H1 (cell line): Measurements from ENCODE around the gene SEPTIN1. TPM values are rescaled to one million over a fixed set of nuclear protein-coding genes. Genes with fewer than 3 reads are reported as not detected.

ENCODE experiments used
- CTCF ChIA-PET: fragments of 300-600 bp; sonication (Branson Sonifier 250); formaldehyde crosslinking; loops from one replicate; lab custom pipeline; 2021; ENCODE audit not compliant: partially characterized antibody; lab: Charles Lee
- POLR2A ChIA-PET: fragments of 300-600 bp; sonication (Branson Sonifier 250); formaldehyde crosslinking; loops from one replicate; lab custom pipeline; 2021; ENCODE audit warnings: inconsistent platforms; ENCODE audit not compliant: partially characterized antibody; lab: Charles Lee
- DNase-seq, 2 experiments: peaks; one replicate each; pipeline versions ENCODE4 v3.0.0 to v3.0.0-alpha.2; 2010 to 2022; ENCODE audit warnings: low spot score in 2 of 2, low read depth in 1 of 2, mixed read lengths in 1 of 2
- FAIRE-seq: peaks from 2 replicates; lab custom pipeline; 2011; peaks lifted over from hg19 to GRCh38; lab: Jason Lieb, UNC
- H2AFZ ChIP-seq: 2 replicates; pipeline ENCODE4 v1.8.1; 2012; ENCODE audit warnings: low read length, inconsistent platforms
- H2AK5ac ChIP-seq: 2 replicates; pipeline ENCODE4 v1.6.1; 2013; ENCODE audit warnings: low read depth, low read length
- H2BK120ac ChIP-seq: replicated peaks from 2 replicates; pipeline ENCODE3; 2013; ENCODE audit warnings: low read depth, low read length, inconsistent platforms
- H2BK12ac ChIP-seq: 2 replicates; pipeline ENCODE4 v1.6.1; 2013; ENCODE audit warnings: low read depth, low read length
- H2BK15ac ChIP-seq: 2 replicates; pipeline ENCODE4 v1.6.1; 2013; ENCODE audit warnings: low read length
- H2BK20ac ChIP-seq: 2 replicates; pipeline ENCODE4 v1.6.1; 2013; ENCODE audit warnings: low read length
- H2BK5ac ChIP-seq: 2 replicates; pipeline ENCODE4 v1.6.1; 2013; ENCODE audit warnings: low read depth, low read length
- H3K14ac ChIP-seq: 2 replicates; pipeline ENCODE4 v1.6.1; 2013; ENCODE audit warnings: inconsistent platforms; ENCODE audit not compliant: insufficient read length
- H3K18ac ChIP-seq: 2 replicates; pipeline ENCODE4 v1.6.1; 2013; ENCODE audit warnings: low read length; ENCODE audit errors: extremely low read depth
- H3K23ac ChIP-seq: 2 replicates; pipeline ENCODE4 v1.6.1; 2013; ENCODE audit warnings: inconsistent platforms; ENCODE audit not compliant: insufficient read length
- H3K23me2 ChIP-seq: 2 replicates; pipeline ENCODE4 v1.6.1; 2013; ENCODE audit warnings: low read depth, low read length
- H3K27ac ChIP-seq: 2 replicates; pipeline ENCODE4 v1.6.1; 2011; ENCODE audit warnings: low read depth, low read length, inconsistent platforms
- H3K27me3 ChIP-seq, 4 experiments: replicated peaks in 1 of 4; 1 replicate in 1 of 4; 2 replicates in 3 of 4; pipeline versions ENCODE4 v1.6.1 to v1.8.1; 2011 to 2013; ENCODE audit warnings: low read length in 3 of 4, mild to moderate bottlenecking in 3 of 4, inconsistent platforms in 2 of 4, mixed read lengths in 2 of 4, moderate library complexity in 1 of 4; ENCODE audit not compliant: control insufficient read depth in 3 of 4, insufficient read depth in 3 of 4; ENCODE audit errors: extremely low read depth in 1 of 4
- H3K36me3 ChIP-seq, 4 experiments: 2 replicates each; pipeline versions ENCODE4 v1.6.1 to v1.8.1; 2011 to 2013; ENCODE audit warnings: mild to moderate bottlenecking in 4 of 4, low read length in 3 of 4, moderate library complexity in 2 of 4, control low read depth in 1 of 4, inconsistent platforms in 1 of 4; ENCODE audit not compliant: insufficient read depth in 4 of 4, control insufficient read depth in 2 of 4
- H3K4ac ChIP-seq: replicated peaks from 2 replicates; pipeline ENCODE3; 2013; ENCODE audit warnings: low read length, low read depth, mixed read lengths, inconsistent platforms; ENCODE audit not compliant: insufficient read length
- H3K4me1 ChIP-seq, 4 experiments: replicated peaks in 1 of 4; 1 replicate in 1 of 4; 2 replicates in 3 of 4; pipeline versions ENCODE4 v1.6.1 to v1.8.1; 2011 to 2013; ENCODE audit warnings: low read length in 3 of 4, inconsistent platforms in 2 of 4, mixed read lengths in 1 of 4; ENCODE audit not compliant: insufficient read depth in 4 of 4, control insufficient read depth in 3 of 4
- H3K4me2 ChIP-seq, 2 experiments: 2 replicates each; pipeline versions ENCODE4 v1.6.1 to v1.8.1; 2011 to 2013; ENCODE audit warnings: low read depth in 2 of 2, low read length in 2 of 2, control low read depth in 1 of 2, inconsistent platforms in 1 of 2, mild to moderate bottlenecking in 1 of 2; ENCODE audit not compliant: insufficient read depth in 1 of 2
- H3K4me3 ChIP-seq, 4 experiments: fragments of 200-600, 300-600 bp in 1 of 4; sonication (generic), shearing (Covaris generic), sonication (Bioruptor Twin) in 1 of 4; 2 replicates each; pipeline versions ENCODE4 v1.5.1 to v1.8.1; 2011 to 2016; ENCODE audit warnings: low read length in 4 of 4, low read depth in 3 of 4, control low read depth in 2 of 4, inconsistent platforms in 2 of 4, mild to moderate bottlenecking in 2 of 4, mixed read lengths in 1 of 4, moderate library complexity in 1 of 4; ENCODE audit not compliant: insufficient read depth in 2 of 4; ENCODE audit errors: extremely low read depth in 1 of 4
- H3K56ac ChIP-seq: replicated peaks from 2 replicates; pipeline ENCODE3; 2013; ENCODE audit warnings: low read depth, mild to moderate bottlenecking, mixed read lengths, low read length, inconsistent platforms; ENCODE audit not compliant: insufficient read length
- H3K79me1 ChIP-seq: 2 replicates; pipeline ENCODE4 v1.6.1; 2013; ENCODE audit warnings: low read depth, low read length, control low read depth
- H3K79me2 ChIP-seq, 2 experiments: 2 replicates each; pipeline versions ENCODE4 v1.6.1 to v1.8.1; 2012 to 2013; ENCODE audit warnings: low read length in 2 of 2, mild to moderate bottlenecking in 2 of 2, inconsistent platforms in 1 of 2; ENCODE audit not compliant: insufficient read depth in 2 of 2, control insufficient read depth in 1 of 2
- H3K9ac ChIP-seq, 4 experiments: replicated peaks in 1 of 4; 1 replicate in 1 of 4; 2 replicates in 3 of 4; pipeline versions ENCODE4 v1.6.1 to v1.8.1; 2011 to 2013; ENCODE audit warnings: low read depth in 3 of 4, low read length in 3 of 4, control low read depth in 2 of 4, mild to moderate bottlenecking in 2 of 4, moderate library complexity in 2 of 4, inconsistent platforms in 1 of 4; ENCODE audit errors: extremely low read depth in 1 of 4
- H3K9me3 ChIP-seq, 2 experiments: 2 replicates each; pipeline versions ENCODE4 v1.6.1 to v1.8.1; 2012 to 2013; ENCODE audit warnings: mild to moderate bottlenecking in 2 of 2, moderate library complexity in 2 of 2, control low read depth in 1 of 2, inconsistent platforms in 1 of 2, low read depth in 1 of 2, low read length in 1 of 2, mixed read lengths in 1 of 2; ENCODE audit not compliant: insufficient read depth in 2 of 2
- H4K20me1 ChIP-seq, 2 experiments: replicated peaks in 1 of 2; 2 replicates each; pipeline versions ENCODE3 to v1.8.1; 2011 to 2013; ENCODE audit warnings: inconsistent platforms in 2 of 2, low read length in 2 of 2, mild to moderate bottlenecking in 1 of 2; ENCODE audit not compliant: insufficient read depth in 2 of 2, control insufficient read depth in 1 of 2
- H4K5ac ChIP-seq: 2 replicates; pipeline ENCODE4 v1.6.1; 2013; ENCODE audit warnings: low read length, low read depth, mixed read lengths, inconsistent platforms; ENCODE audit not compliant: insufficient read length
- H4K8ac ChIP-seq: 2 replicates; pipeline ENCODE4 v1.8.0; 2013; ENCODE audit warnings: mild to moderate bottlenecking, moderate library complexity, low read length, inconsistent platforms; ENCODE audit not compliant: insufficient read depth; ENCODE audit errors: extremely low read depth
- H4K91ac ChIP-seq: replicated peaks from 2 replicates; pipeline ENCODE3; 2013; ENCODE audit warnings: low read length, mixed read lengths, inconsistent platforms; ENCODE audit not compliant: insufficient read length
- ASH2L ChIP-seq: fragments of 200-600, 300-600 bp; sonication (generic); IDR thresholded peaks from one replicate; pipeline ENCODE4 v1.7.1; 2017; ENCODE audit warnings: low read length
- SIN3A ChIP-seq, 2 experiments: IDR thresholded peaks in 1 of 2; conservative IDR thresholded peaks in 1 of 2; 2 replicates each; pipeline ENCODE4 v1.6.1; 2011 to 2012; ENCODE audit warnings: low read length in 2 of 2, improper control_type of control experiment in 1 of 2, low read depth in 1 of 2, mild to moderate bottlenecking in 1 of 2
- whole genome bisulfite sequencing, 2 experiments: shearing (Covaris generic) in 1 of 2; methylation state at CpG; one replicate each; pipeline versions ENCODE4 v1.1.6 to v1.1.7; 2013 to 2015; ENCODE audit warnings: low lambda C conversion rate in 2 of 2, mixed read lengths in 2 of 2, inconsistent platforms in 1 of 2, low coverage in 1 of 2, missing lambda C conversion rate in 1 of 2; ENCODE audit not compliant: insufficient replicate concordance in 2 of 2, insufficient coverage in 1 of 2, insufficient read length in 1 of 2; ENCODE audit errors: extremely low coverage in 1 of 2, missing lambda C conversion rate in 1 of 2; 5-methylcytosine and 5-hydroxymethylcytosine counted together
- polyA plus RNA-seq, 7 experiments: library from polyadenylated mRNA; depleted of rRNA in 3 of 7; stranded (reverse) in 5 of 7; unstranded in 2 of 7; fragments of >200 nt in 5 of 7; fragments of 200-250 nt in 2 of 7; gene quantifications; 1 replicate in 5 of 7; 2 replicates in 1 of 7; 4 replicates in 1 of 7; pipeline versions ENCODE4 v1.2.1 to v1.2.3, GENCODE V29; 2011 to 2013; ENCODE audit warnings: missing spikeins in 2 of 7, mixed read lengths in 2 of 7
- total RNA-seq: library from RNA; stranded (reverse); fragmentation: NEBNext Ultra II Directional; extraction: Animal tissue kit (Norgen Biotek cat#: 25700); gene quantifications from 2 replicates; pipeline ENCODE4 v1.2.1, GENCODE V29; 2021

SEPTIN1 gene
- total and polyA plus RNA-seq, 2 of the 8 experiments (the other 6 are each of a cell fraction or from before 2014, with no cell fraction given), result 0.24 to 1.4 TPM

DNA sequence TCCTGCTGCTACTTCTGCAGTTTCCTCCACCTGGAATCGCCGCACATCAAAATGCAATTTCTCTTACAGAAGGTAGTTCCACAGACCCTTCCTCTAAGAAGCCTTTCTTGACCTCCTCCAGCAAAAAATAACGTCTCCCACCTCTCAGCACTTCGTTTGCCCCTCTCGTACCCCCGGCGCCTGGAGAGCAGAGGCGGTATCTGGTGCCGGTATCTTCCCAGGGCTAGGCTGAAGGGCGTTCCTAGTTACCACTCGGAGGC is 47.0 kb upstream of the SEPTIN1 start:
- WGBS, 2 experiments, result 3% methylated on average over 11 of the region's 11 CpGs; no CpG with 5 or more reads in 1 of the 2 experiments
- Histone ChIP-seq H3K9me3 (no peaks in the 10 kb centered on the region), H3K4me3 (peak overlapping the region; percentile 63 to 85 (median 80)), H3K4me2 (peak overlapping the region; percentile 55 to 83), H3K27ac (peak overlapping the region; percentile 34; the same call in 1 of the 2 replicates), H3K36me3 (peaks cover 8 to 19% (median 11%) of the 10 kb centered on the region in 4 experiments; a peak in 7 of 8 replicates), H3K14ac (no peak overlapping the region), H4K8ac (peak overlapping the region; percentile 91; the same call in 1 of the 2 replicates), H3K79me1 (peaks cover 3% of the 10 kb centered on the region; the same call in 1 of the 2 replicates), H3K56ac (no peak overlapping the region), H3K23me2 (peaks cover 7% of the 10 kb centered on the region; the same call in 1 of the 2 replicates), H3K23ac (no peak overlapping the region), H2AK5ac (no peak overlapping the region), H3K9ac (peak overlapping the region; percentile 13 to 60 (median 46); a peak in 6 of 7 replicates), H3K27me3 (no peaks in the 10 kb centered on the region), H4K91ac (peak overlapping the region; percentile 25), H3K4ac (peak overlapping the region; percentile 16), H2BK12ac (0 out of 2 replicates have a peak overlapping the region, but pooled peaks have one; percentile 76), H4K20me1 (peaks cover 2 to 4% of the 10 kb centered on the region in 2 experiments), H3K4me1 (peaks cover 0 to 6% (median 4%) of the 10 kb centered on the region in 4 experiments; a peak in 4 of 7 replicates), H2AFZ (no peak overlapping the region), H2BK15ac (no peak overlapping the region), H2BK120ac (no peak overlapping the region), H2BK20ac (no peak overlapping the region), H4K5ac (no peak overlapping the region), H3K18ac (peak overlapping the region; percentile 60), H3K79me2 (peaks cover 0 to 23% of the 10 kb centered on the region in 2 experiments; a peak in 2 of 4 replicates), H2BK5ac (peak overlapping the region; percentile 67; the same call in 1 of the 2 replicates)
- DNase-seq, result no peak
- TF ChIP-seq SIN3A (conservative IDR thresholded peaks at IDR 0.05 in 1 of 2, IDR thresholded peaks at IDR 0.05 in 1 of 2; ENCODE audit: low read depth in 1 of 2, low read length in 2 of 2) (peak in 1 of 2 experiments; percentile 57; a peak in 1 of 4 replicates), ASH2L (no peak)
- CTCF ChIA-PET, result interaction anchor here (0.6 to 2.5 kb wide), 40 partner anchors 11 to 484 kb away, joined by 3 to 17 read pairs (median 5); partner anchors contain the start of genes ZNF689, ZNF747, ZNF764 and ZNF771
- FAIRE-seq, result no peak
- POLR2A ChIA-PET, result interaction anchor here (0.5 to 2.3 kb wide), 15 partner anchors 11 to 207 kb away, joined by 3 to 15 read pairs (median 4); partner anchors contain the start of genes ZNF48 and ZNF747
